ENCODE results near the gene TEX19.

Gene TEX19

DNA sequence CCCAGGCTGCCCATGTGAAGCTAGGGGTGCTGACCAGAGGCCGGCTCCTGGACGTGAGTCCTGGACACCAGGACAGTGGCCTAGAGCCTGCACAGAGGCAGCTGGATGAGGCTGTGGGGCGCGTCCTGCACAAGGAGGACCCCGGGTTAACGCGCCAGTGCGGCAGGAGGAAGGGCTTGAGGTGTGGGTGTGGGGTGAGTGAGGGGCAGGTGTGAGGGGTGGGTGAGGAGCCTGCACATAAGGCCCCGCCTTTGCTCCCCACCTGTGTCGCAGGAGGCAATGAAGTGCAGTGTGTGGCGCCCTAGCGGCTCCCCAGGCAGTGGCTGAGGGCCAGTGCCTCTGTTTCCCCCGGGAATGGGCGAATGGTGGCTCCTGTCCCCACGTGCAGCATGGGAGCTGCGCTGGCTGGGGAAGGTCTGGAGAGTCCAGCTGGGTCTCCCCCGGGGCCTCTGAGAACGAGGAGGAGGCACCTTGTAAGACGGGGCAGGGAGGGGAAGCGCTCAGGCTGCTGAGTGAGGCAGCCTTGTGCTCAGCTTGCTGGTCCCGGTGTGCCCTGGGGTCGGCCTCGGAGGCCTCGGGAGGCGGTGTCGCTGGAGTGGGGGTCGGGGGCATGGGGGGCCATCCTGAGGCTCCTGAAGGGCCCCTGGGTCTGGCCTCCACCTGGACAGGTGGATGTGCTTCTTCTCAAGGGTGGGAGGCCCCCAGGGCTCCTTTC lies 44.9 kb upstream of the TEX19 start:
- H3K36me3 ChIP-seq (ENCODE audit: control insufficient read depth, insufficient read depth, low read length) = no peaks in the 10 kb centered on the region
- DNase-seq = no peak
- no peak overlapping the region for H2AK5ac ChIP-seq (ENCODE audit: low read length)
- no peak overlapping the region for H3K4ac ChIP-seq (ENCODE audit: low read depth, low read length)
- no peak overlapping the region for H3K4me3 ChIP-seq (ENCODE audit: low read length)
- H2BK120ac ChIP-seq (ENCODE audit: low read depth, low read length) = no peak overlapping the region
- no peak overlapping the region for H3K23ac ChIP-seq (ENCODE audit: low read length)
- no peak overlapping the region for H3K4me2 ChIP-seq (ENCODE audit: low read length)
- no peak overlapping the region for H3K9ac ChIP-seq (ENCODE audit: low read length)
- H4K8ac ChIP-seq (ENCODE audit: low read depth, low read length) = no peak overlapping the region
- no peaks in the 10 kb centered on the region for H3K79me1 ChIP-seq (ENCODE audit: low read length)
- H4K5ac ChIP-seq (ENCODE audit: low read length) = no peak overlapping the region
- no peak overlapping the region for H2BK15ac ChIP-seq (replicated peaks; ENCODE audit: low read depth)
- H3K4me1 ChIP-seq (ENCODE audit: control insufficient read depth, low read depth, low read length) = no peaks in the 10 kb centered on the region
- no peak overlapping the region for H3K27ac ChIP-seq (ENCODE audit: low read depth, low read length)
- no peaks in the 10 kb centered on the region for H3K79me2 ChIP-seq (ENCODE audit: control insufficient read depth, insufficient read depth, low read length)
- H3K27me3 ChIP-seq (ENCODE audit: insufficient read depth, low read length, poor library complexity) = no peaks in the 10 kb centered on the region
- WGBS (ENCODE audit: extremely low coverage, insufficient coverage, low lambda C conversion rate) = no CpG with 5 or more reads among the region's 27 CpGs
- H3K18ac ChIP-seq (ENCODE audit: low read length) = no peak overlapping the region
- H2BK5ac ChIP-seq (ENCODE audit: low read length) = no peak overlapping the region
- no peak overlapping the region for H3K56ac ChIP-seq (ENCODE audit: low read length)

DNA sequence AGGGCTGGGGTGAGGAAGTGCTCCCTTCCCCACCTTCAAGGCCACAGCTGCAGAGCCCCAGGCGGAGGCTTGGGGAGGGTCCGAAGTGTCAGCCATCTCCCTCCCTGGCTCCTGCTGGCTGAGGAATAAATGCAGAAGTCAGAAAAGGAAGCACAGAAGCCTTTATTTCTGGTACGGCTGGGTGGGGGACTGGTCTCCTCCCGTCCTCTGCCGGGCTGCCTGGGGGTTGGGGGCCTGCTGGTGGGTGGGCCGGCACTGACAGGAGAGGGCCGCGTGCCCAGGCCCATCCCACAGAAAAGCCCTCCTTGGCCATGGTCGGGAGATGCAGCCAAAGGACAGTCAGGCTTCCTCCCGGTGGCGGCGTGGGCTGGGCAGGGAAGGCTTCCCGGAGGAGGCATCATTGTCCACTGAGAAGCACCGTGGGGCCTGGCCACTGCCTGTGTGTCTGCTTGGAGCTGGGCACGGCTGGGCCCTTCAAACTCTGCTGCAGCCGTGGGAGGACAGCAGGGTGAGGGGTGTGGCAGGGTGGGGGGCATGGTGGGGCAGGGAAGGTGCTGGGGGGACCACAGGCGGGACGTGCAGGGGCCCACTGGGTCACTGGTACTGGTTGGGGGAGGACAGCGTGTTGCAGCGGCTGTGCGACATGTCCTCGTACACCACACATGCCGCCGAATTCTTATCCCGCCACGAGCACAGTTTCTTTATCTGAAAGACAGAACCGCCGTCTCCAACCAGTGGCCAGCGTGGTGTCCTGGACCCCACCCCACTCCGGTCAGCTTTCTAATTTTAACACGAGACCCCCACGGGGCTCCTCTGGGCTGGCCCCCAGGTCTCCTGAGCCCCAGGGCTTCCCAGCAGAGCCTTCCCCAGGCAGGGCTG lies 44.1 kb upstream of the TEX19 start:
- no peak overlapping the region for H3K4ac ChIP-seq (ENCODE audit: low read depth, low read length)
- H2AK5ac ChIP-seq (ENCODE audit: low read length) = no peak overlapping the region
- no peak overlapping the region for H4K5ac ChIP-seq (ENCODE audit: low read length)
- no peak overlapping the region for H3K56ac ChIP-seq (ENCODE audit: low read length)
- no peak overlapping the region for H3K18ac ChIP-seq (ENCODE audit: low read length)
- H3K4me2 ChIP-seq (ENCODE audit: low read length) = no peak overlapping the region
- H3K23ac ChIP-seq (ENCODE audit: low read length) = no peak overlapping the region
- H2BK120ac ChIP-seq (ENCODE audit: low read depth, low read length) = no peak overlapping the region
- no peak overlapping the region for H3K4me3 ChIP-seq (ENCODE audit: low read length)
- DNase-seq = no peak
- no peak overlapping the region for H2BK15ac ChIP-seq (replicated peaks; ENCODE audit: low read depth)
- H2BK5ac ChIP-seq (ENCODE audit: low read length) = no peak overlapping the region
- no peak overlapping the region for H4K8ac ChIP-seq (ENCODE audit: low read depth, low read length)
- H3K9ac ChIP-seq (ENCODE audit: low read length) = no peak overlapping the region
- WGBS (ENCODE audit: extremely low coverage, insufficient coverage, low lambda C conversion rate) = no CpG with 5 or more reads among the region's 32 CpGs
- no peaks in the 10 kb centered on the region for H3K79me1 ChIP-seq (ENCODE audit: low read length)
- no peaks in the 10 kb centered on the region for H3K36me3 ChIP-seq (ENCODE audit: control insufficient read depth, insufficient read depth, low read length)
- no peak overlapping the region for H3K27ac ChIP-seq (ENCODE audit: low read depth, low read length)
- no peaks in the 10 kb centered on the region for H3K27me3 ChIP-seq (ENCODE audit: insufficient read depth, low read length, poor library complexity)
- no peaks in the 10 kb centered on the region for H3K4me1 ChIP-seq (ENCODE audit: control insufficient read depth, low read depth, low read length)
- H3K79me2 ChIP-seq (ENCODE audit: control insufficient read depth, insufficient read depth, low read length) = no peaks in the 10 kb centered on the region

DNA sequence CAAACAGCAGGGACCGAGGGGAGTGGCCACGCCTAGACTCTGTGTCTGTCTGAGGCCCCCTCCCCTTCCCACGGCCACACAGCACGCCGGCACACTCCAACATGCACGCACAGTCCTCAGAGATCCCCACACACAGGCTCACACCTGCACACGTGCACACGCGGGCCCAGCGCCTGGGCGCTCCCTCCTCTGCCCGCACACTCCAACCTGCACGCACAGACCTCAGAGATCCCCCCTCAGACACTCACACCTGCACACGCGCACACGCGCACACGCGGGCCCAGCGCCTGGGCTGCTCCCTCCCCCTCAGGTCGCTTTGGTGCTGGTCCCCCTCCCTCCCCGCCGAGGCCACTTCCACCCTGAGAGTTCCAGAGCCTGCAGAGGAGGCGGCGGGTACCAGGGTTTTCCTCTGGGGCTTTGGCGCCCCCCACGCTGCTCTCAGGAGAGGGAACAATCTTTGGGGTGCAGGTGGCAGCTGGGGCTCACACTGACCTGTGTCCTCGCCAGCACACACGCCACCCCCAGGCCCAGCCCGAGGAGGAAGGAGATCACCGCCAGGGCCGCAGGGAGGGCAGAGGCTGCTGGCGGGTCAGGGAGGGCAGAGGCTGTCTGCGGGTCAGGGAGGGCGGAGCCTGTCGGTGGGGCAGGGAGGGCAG lies 43.2 kb upstream of the TEX19 start:
- Histone ChIP-seq H3K18ac (ENCODE audit: low read length) (no peak overlapping the region), H3K36me3 (ENCODE audit: control insufficient read depth, insufficient read depth, low read length) (no peaks in the 10 kb centered on the region), H3K56ac (ENCODE audit: low read length) (peak overlapping the region; percentile 75), H3K4me2 (ENCODE audit: low read length) (peak overlapping the region; percentile 57), H3K79me2 (ENCODE audit: control insufficient read depth, insufficient read depth, low read length) (no peaks in the 10 kb centered on the region), H3K23ac (ENCODE audit: low read length) (no peak overlapping the region), H3K27me3 (ENCODE audit: insufficient read depth, low read length, poor library complexity) (no peaks in the 10 kb centered on the region), H2BK120ac (ENCODE audit: low read depth, low read length) (no peak overlapping the region), H2BK5ac (ENCODE audit: low read length) (no peak overlapping the region), H3K79me1 (ENCODE audit: low read length) (no peaks in the 10 kb centered on the region), H4K5ac (ENCODE audit: low read length) (no peak overlapping the region), H3K27ac (ENCODE audit: low read depth, low read length) (no peak overlapping the region), H4K8ac (ENCODE audit: low read depth, low read length) (no peak overlapping the region), H3K4ac (ENCODE audit: low read depth, low read length) (no peak overlapping the region), H2BK15ac (replicated peaks; ENCODE audit: low read depth) (no peak overlapping the region), H2AK5ac (ENCODE audit: low read length) (no peak overlapping the region), H3K4me3 (ENCODE audit: low read length) (no peak overlapping the region), H3K9ac (ENCODE audit: low read length) (peak overlapping the region; percentile 53), H3K4me1 (ENCODE audit: control insufficient read depth, low read depth, low read length) (no peaks in the 10 kb centered on the region)
- DNase-seq = peak; percentile 13
- no CpG with 5 or more reads among the region's 36 CpGs for WGBS (ENCODE audit: extremely low coverage, insufficient coverage, low lambda C conversion rate)

DNA sequence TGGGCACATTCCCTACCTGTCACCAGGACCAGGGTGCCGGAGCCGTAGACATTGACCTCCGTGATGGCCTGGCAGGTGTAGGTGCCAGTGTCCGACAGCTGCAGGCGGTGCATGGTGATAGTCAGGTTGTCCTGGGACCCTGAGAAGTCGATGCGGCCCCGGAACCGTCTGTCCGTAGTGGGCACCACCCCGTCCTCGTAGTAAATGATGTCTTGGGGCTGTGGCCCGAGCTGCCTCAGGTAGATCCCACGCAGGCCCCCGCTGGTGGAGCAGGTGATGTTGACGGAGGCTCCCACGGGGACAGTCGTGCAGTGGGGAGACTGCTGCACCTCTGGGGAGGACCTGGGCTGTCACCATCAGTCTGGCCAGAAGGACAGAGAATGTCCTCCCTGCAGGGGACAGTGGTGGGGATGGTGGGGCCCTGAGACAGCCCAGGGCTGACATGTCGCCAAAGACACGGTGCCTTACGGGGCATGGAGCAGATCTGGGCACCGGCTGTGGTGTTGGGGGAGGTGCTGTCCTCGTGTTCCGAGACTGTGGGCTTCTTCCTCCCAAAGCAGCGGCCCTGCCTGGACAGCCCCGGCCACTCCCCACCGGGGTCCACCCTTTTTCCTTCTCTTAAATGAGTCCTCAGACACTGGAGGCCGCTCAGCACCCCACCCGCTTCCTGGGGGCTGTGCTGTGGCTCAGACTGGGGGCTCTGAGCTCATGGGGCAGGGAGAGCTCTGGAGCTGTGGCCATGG lies 42.2 kb upstream of the TEX19 start:
- no peaks in the 10 kb centered on the region for H3K36me3 ChIP-seq (ENCODE audit: control insufficient read depth, insufficient read depth, low read length)
- no peaks in the 10 kb centered on the region for H3K79me1 ChIP-seq (ENCODE audit: low read length)

DNA sequence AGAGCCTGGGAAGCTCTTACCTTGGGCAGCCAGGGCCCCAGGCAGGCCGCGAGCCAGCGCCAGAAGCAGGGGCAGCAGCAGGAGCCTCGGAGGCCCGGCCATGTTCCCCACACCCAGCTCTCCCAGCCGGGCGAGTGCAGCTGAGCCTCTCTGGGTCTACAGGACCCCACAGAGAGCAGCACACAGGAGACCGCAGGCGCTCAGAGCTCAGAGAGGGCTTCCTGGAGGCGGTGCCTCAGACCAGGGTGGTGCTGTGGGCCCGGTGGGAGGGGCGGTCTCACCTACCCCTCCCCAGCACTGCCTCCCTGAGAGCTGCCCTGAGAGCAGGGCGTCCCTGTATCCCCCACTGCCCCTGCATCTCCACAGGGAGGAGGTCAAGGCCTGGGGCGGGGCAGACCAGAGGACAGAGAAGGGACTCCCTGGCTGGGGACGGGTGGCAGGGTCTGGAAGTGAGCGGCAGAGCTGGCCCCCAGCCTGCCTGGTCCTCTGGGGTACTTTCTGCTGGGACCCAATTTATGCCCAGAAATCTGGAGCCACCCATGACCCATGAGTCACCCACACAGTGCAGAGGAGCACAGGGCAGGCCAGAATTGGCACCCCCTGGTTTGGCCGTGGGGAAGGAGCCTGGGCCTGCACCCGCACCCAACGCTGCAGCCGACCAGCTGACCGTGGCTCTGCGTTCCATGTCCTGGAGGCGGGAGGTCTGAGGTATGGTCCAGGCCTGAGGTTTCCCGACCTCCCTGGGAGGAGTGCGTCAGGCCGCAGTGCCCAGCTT lies 41.5 kb upstream of the TEX19 start, which contains the start of gene CD7:
Gene CD7, minus strand, starts transcription at position 215 of the 775 bp plus-strand sequence. Its CDS starts 113 bp downstream, at position 102.
- Histone ChIP-seq H3K9ac (ENCODE audit: low read length) (no peak within 1 kb of the TSS), H2AK5ac (ENCODE audit: low read length) (no peak within 1 kb of the TSS), H2BK5ac (ENCODE audit: low read length) (no peak within 1 kb of the TSS), H3K4me1 (ENCODE audit: control insufficient read depth, low read depth, low read length) (no peaks in the 10 kb centered on the region), H3K4ac (ENCODE audit: low read depth, low read length) (no peak within 1 kb of the TSS), H4K5ac (ENCODE audit: low read length) (no peak within 1 kb of the TSS), H3K4me2 (ENCODE audit: low read length) (no peak within 1 kb of the TSS), H3K79me1 (ENCODE audit: low read length) (no peaks in the 10 kb centered on the region), H3K56ac (ENCODE audit: low read length) (no peak within 1 kb of the TSS), H2BK120ac (ENCODE audit: low read depth, low read length) (no peak within 1 kb of the TSS), H3K23ac (ENCODE audit: low read length) (no peak within 1 kb of the TSS), H3K4me3 (ENCODE audit: low read length) (no peak within 1 kb of the TSS), H3K36me3 (ENCODE audit: control insufficient read depth, insufficient read depth, low read length) (no peaks in the 10 kb centered on the region), H3K18ac (ENCODE audit: low read length) (no peak within 1 kb of the TSS), H3K27ac (ENCODE audit: low read depth, low read length) (no peak within 1 kb of the TSS), H2BK15ac (replicated peaks; ENCODE audit: low read depth) (no peak within 1 kb of the TSS), H3K27me3 (ENCODE audit: insufficient read depth, low read length, poor library complexity) (no peaks in the 10 kb centered on the region), H4K8ac (ENCODE audit: low read depth, low read length) (no peak within 1 kb of the TSS), H3K79me2 (ENCODE audit: control insufficient read depth, insufficient read depth, low read length) (no peaks in the 10 kb centered on the region)
- WGBS (ENCODE audit: extremely low coverage, insufficient coverage, low lambda C conversion rate) = no CpG with 5 or more reads among the region's 26 CpGs
- no peak for DNase-seq

More for the DNA sequence above, 42.2 kb upstream of the TEX19 start:
- no CpG with 5 or more reads among the region's 29 CpGs for WGBS (ENCODE audit: extremely low coverage, insufficient coverage, low lambda C conversion rate)
- Histone ChIP-seq H2BK5ac (ENCODE audit: low read length) (no peak overlapping the region), H2BK120ac (ENCODE audit: low read depth, low read length) (no peak overlapping the region), H3K4me3 (ENCODE audit: low read length) (no peak overlapping the region), H3K4ac (ENCODE audit: low read depth, low read length) (no peak overlapping the region), H4K5ac (ENCODE audit: low read length) (no peak overlapping the region), H3K4me2 (ENCODE audit: low read length) (no peak overlapping the region), H4K8ac (ENCODE audit: low read depth, low read length) (no peak overlapping the region), H2BK15ac (replicated peaks; ENCODE audit: low read depth) (no peak overlapping the region), H3K27me3 (ENCODE audit: insufficient read depth, low read length, poor library complexity) (no peaks in the 10 kb centered on the region), H3K18ac (ENCODE audit: low read length) (no peak overlapping the region), H3K27ac (ENCODE audit: low read depth, low read length) (no peak overlapping the region), H2AK5ac (ENCODE audit: low read length) (no peak overlapping the region), H3K56ac (ENCODE audit: low read length) (no peak overlapping the region), H3K4me1 (ENCODE audit: control insufficient read depth, low read depth, low read length) (no peaks in the 10 kb centered on the region), H3K9ac (ENCODE audit: low read length) (no peak overlapping the region), H3K79me2 (ENCODE audit: control insufficient read depth, insufficient read depth, low read length) (no peaks in the 10 kb centered on the region), H3K23ac (ENCODE audit: low read length) (no peak overlapping the region)
- no peak for DNase-seq

All from mesendoderm (in vitro differentiated cells).